Sigmoid colon (tissue), 7 donors: ENCODE data around the gene MLLT3. TPM values are rescaled to one million over a fixed set of nuclear protein-coding genes. Genes with fewer than 3 reads are reported as not detected.
A peak's percentile ranks its signal among the peaks of the same experiment; 100 is the strongest.

Experiments used
- DNase-seq: peaks from one replicate; pipeline ENCODE4 v3.0.0-alpha.2; 2019
- H3K27ac ChIP-seq, 4 donors: fragments of 200-600 bp; sonication (generic); one replicate each; pipeline ENCODE4 v1.5.1; 2016 to 2019; ENCODE audit warnings: mild to moderate bottlenecking in 1 of 4
- H3K27me3 ChIP-seq, 3 donors: fragments of 200-600 bp; sonication (generic); one replicate each; pipeline ENCODE4 v1.5.1; 2019; ENCODE audit warnings: mild to moderate bottlenecking in 1 of 3
- H3K36me3 ChIP-seq, 4 donors: fragments of 200-600 bp; sonication (generic); one replicate each; pipeline ENCODE4 v1.5.1; 2016 to 2019
- H3K4me1 ChIP-seq, 4 donors: fragments of 200-600 bp; sonication (generic); one replicate each; pipeline ENCODE4 v1.5.1; 2017 to 2019
- H3K4me3 ChIP-seq, 4 donors: fragments of 200-600 bp; sonication (generic); one replicate each; pipeline ENCODE4 v1.5.1; 2017 to 2019; ENCODE audit warnings: mild to moderate bottlenecking in 2 of 4, moderate library complexity in 1 of 4
- H3K9me3 ChIP-seq, 4 donors: fragments of 200-600 bp in 3 of 4; sonication (generic) in 3 of 4; one replicate each; pipeline versions ENCODE4 v1.5.1 to v1.6.1; 2013 to 2019
- CTCF ChIP-seq, 4 experiments: fragments of 450-650 bp in 3 of 4; fragments of 200-600 bp in 1 of 4; IDR thresholded peaks; one replicate each; pipeline ENCODE4 v1.5.1; 2016 to 2019; ENCODE audit warnings: antibody characterized with exemption in 4 of 4, mild to moderate bottlenecking in 3 of 4, moderate library complexity in 2 of 4
- EP300 ChIP-seq, 4 donors: sonication (generic); formaldehyde crosslinking; IDR thresholded peaks; one replicate each; pipeline ENCODE4 v1.6.1; 2017; ENCODE audit warnings: antibody characterized with exemption in 4 of 4
- POLR2A ChIP-seq, 2 donors: fragments of 450-650 bp; IDR thresholded peaks; one replicate each; pipeline ENCODE4 v1.6.1; 2016; ENCODE audit warnings: antibody characterized with exemption in 2 of 2, mild to moderate bottlenecking in 2 of 2, moderate library complexity in 2 of 2
- POLR2AphosphoS5 ChIP-seq, 4 donors: sonication (generic); formaldehyde crosslinking; IDR thresholded peaks; one replicate each; pipeline ENCODE4 v1.6.1; 2017; ENCODE audit warnings: antibody characterized with exemption in 4 of 4
- WGBS, 2 donors: extraction: QIAGEN DNeasy Blood & Tissue Kit; methylation state at CpG; one replicate each; pipeline ENCODE4 v1.1.7; 2013; 5-methylcytosine and 5-hydroxymethylcytosine counted together
- intact Hi-C: fragments of 100-400 bp; cut with DNase I; formaldehyde crosslinking; loops from one replicate; pipeline ENCODE4 v1.15.1; 2023
- polyA plus RNA-seq, 3 donors: library from polyadenylated mRNA; stranded (reverse); fragments of 200-250 nt; gene quantifications; one replicate each; pipeline ENCODE4 v1.2.3, GENCODE V29; 2013
- total RNA-seq, 4 donors: library from RNA; depleted of rRNA; stranded (reverse); fragments of >200 nt; gene quantifications; one replicate each; pipeline ENCODE4 v1.1.0, GENCODE V29; 2016
- donor health status: healthy with polysubstance abuse.
- donor health status: Bipolar disorder and iron deficiency.
- donor health status: healthy.

MLLT3 gene
- total and polyA plus RNA-seq, 7 donors, result 19.0 to 132 (median 25.0) TPM

- no peak for TF ChIP-seq POLR2A (IDR thresholded peaks at IDR 0.05)
- TF ChIP-seq CTCF (IDR thresholded peaks at IDR 0.05), result no peak
- TF ChIP-seq EP300 (IDR thresholded peaks at IDR 0.05), result no peak
- no peak for TF ChIP-seq POLR2AphosphoS5 (IDR thresholded peaks at IDR 0.05)
- H3K27ac ChIP-seq, result peak overlapping the region in 3 of 4 donors; percentile 33 to 56 (median 37)
- H3K36me3 ChIP-seq, result no peaks in the 10 kb centered on the region
- peaks cover 0 to 41% (median 26%) of the 10 kb centered on the region in 4 donors for H3K4me1 ChIP-seq
- WGBS, 2 donors, result 76 to 81% methylated on average over 2 of the region's 2 CpGs
- intact Hi-C loops, result no loop called here
- H3K27me3 ChIP-seq, result no peaks in the 10 kb centered on the region
- no peaks in the 10 kb centered on the region for H3K9me3 ChIP-seq
- DNase-seq, result no peak
- H3K4me3 ChIP-seq, result no peak overlapping the region
These were observed 110.2 kb downstream of the MLLT3 start for GRCh38 chr9:20512106-20512505.

GRCh38 chr9:20511686-20512085 is 110.6 kb downstream of the MLLT3 start:
- intact Hi-C loops, result no loop called here
- H3K27me3 ChIP-seq, result no peaks in the 10 kb centered on the region
- no peaks in the 10 kb centered on the region for H3K9me3 ChIP-seq
- TF ChIP-seq POLR2A (IDR thresholded peaks at IDR 0.05) (no peak), EP300 (IDR thresholded peaks at IDR 0.05) (no peak), POLR2AphosphoS5 (IDR thresholded peaks at IDR 0.05) (no peak), CTCF (IDR thresholded peaks at IDR 0.05) (no peak)
- H3K4me1 ChIP-seq, result peaks cover 0 to 44% (median 30%) of the 10 kb centered on the region in 4 donors
- 96 to 100% methylated on average over 1 of the region's 1 CpG for WGBS, 2 donors
- H3K36me3 ChIP-seq, result no peaks in the 10 kb centered on the region
- H3K4me3 ChIP-seq, result no peak overlapping the region
- DNase-seq, result no peak
- peak overlapping the region in 3 of 4 donors; percentile 33 to 56 (median 37) for H3K27ac ChIP-seq

GRCh38 chr9:20509466-20509865 is 112.8 kb downstream of the MLLT3 start:
- WGBS, 2 donors, result 25 to 67% methylated on average over 3 of the region's 3 CpGs
- no peak for TF ChIP-seq POLR2AphosphoS5 (IDR thresholded peaks at IDR 0.05)
- no peak for TF ChIP-seq CTCF (IDR thresholded peaks at IDR 0.05)
- no peak for TF ChIP-seq POLR2A (IDR thresholded peaks at IDR 0.05)
- no peak for TF ChIP-seq EP300 (IDR thresholded peaks at IDR 0.05)
- no peak for DNase-seq
- Histone ChIP-seq H3K27ac (no peak overlapping the region), H3K4me3 (no peak overlapping the region), H3K36me3 (no peaks in the 10 kb centered on the region), H3K9me3 (no peaks in the 10 kb centered on the region), H3K4me1 (peaks cover 0 to 57% (median 45%) of the 10 kb centered on the region in 4 donors), H3K27me3 (no peaks in the 10 kb centered on the region)
- intact Hi-C loops, result no loop called here

GRCh38 chr9:20508242-20508641 is 114.1 kb downstream of the MLLT3 start:
- DNase-seq, result no peak
- Histone ChIP-seq H3K27me3 (no peaks in the 10 kb centered on the region), H3K9me3 (no peaks in the 10 kb centered on the region), H3K27ac (no peak overlapping the region), H3K4me1 (peaks cover 0 to 59% (median 45%) of the 10 kb centered on the region in 4 donors), H3K36me3 (no peaks in the 10 kb centered on the region), H3K4me3 (no peak overlapping the region)
- intact Hi-C loops, result no loop called here
- no peak for TF ChIP-seq POLR2A (IDR thresholded peaks at IDR 0.05)
- TF ChIP-seq CTCF (IDR thresholded peaks at IDR 0.05), result no peak
- TF ChIP-seq EP300 (IDR thresholded peaks at IDR 0.05), result no peak
- TF ChIP-seq POLR2AphosphoS5 (IDR thresholded peaks at IDR 0.05), result no peak
- WGBS, 2 donors, result 72 to 93% methylated on average over 2 of the region's 2 CpGs

- no peak for DNase-seq
- 0 to 32% methylated on average over 1 of the region's 1 CpG for WGBS, 2 donors
- intact Hi-C loops, result no loop called here
- Histone ChIP-seq H3K27me3 (no peaks in the 10 kb centered on the region), H3K27ac (no peak overlapping the region), H3K4me1 (peaks cover 0 to 53% (median 42%) of the 10 kb centered on the region in 4 donors), H3K36me3 (no peaks in the 10 kb centered on the region), H3K9me3 (no peaks in the 10 kb centered on the region), H3K4me3 (no peak overlapping the region)
- TF ChIP-seq POLR2A (IDR thresholded peaks at IDR 0.05) (no peak), EP300 (IDR thresholded peaks at IDR 0.05) (no peak), POLR2AphosphoS5 (IDR thresholded peaks at IDR 0.05) (no peak), CTCF (IDR thresholded peaks at IDR 0.05) (no peak)
These were observed 114.9 kb downstream of the MLLT3 start for GRCh38 chr9:20507431-20507830.
